Left lobe of liver (tissue), 2 donors: ENCODE data around the gene KCNK4. TPM values are rescaled to one million over a fixed set of nuclear protein-coding genes. Genes with fewer than 3 reads are reported as not detected.
A peak's percentile ranks its signal among the peaks of the same experiment; 100 is the strongest.

Source experiments
- ATAC-seq: fragments of 200-7000 bp; cut with Tn5 transposase; one replicate; pipeline ENCODE4 v1.9.1; 2020; ENCODE audit warnings: mild to moderate bottlenecking, moderate library complexity
- DNase-seq: peaks from one replicate; pipeline ENCODE4 v3.0.0-alpha.2; 2020; ENCODE audit warnings: low spot score
- total RNA-seq: library from RNA; stranded (reverse); gene quantifications from one replicate; pipeline ENCODE4 v1.2.1, GENCODE V29; 2021
- donor health status: DM: no; HTN: no; CAD: no; lungs with moderate emphysema.
- donor health status: DM: no; HTN: yes; CAD: no.

Gene KCNK4
- total RNA-seq, 1 donor from 2014 or later = not detected

DNA sequence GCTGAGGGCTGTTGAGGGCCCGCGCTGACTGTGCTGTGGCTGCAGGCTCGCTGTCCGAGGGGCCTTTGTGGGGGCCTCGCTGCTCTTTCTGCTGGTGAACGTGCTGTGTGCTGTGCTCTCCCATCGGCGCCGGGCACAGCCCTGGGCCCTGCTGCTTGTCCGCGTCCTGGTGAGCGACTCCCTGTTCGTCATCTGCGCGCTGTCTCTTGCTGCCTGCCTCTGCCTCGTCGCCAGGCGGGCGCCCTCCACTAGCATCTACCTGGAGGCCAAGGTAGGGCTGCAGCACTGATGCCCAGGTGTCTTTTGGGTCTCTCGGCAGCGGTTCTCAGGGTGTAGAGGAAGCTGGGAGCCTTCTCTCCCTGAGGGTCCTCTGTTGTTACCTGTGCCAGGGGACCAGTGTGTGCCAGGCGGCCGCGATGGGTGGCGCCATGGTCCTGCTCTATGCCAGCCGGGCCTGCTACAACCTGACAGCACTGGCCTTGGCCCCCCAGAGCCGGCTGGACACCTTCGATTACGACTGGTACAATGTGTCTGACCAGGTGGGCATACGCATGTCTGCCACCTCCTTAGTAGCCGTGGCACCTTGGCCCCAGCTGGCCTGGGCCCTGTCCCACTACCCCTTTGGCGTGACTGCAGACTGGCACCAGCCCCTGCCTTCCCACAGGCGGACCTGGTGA lies 3.3 kb upstream of the KCNK4 start:
- no peak for DNase-seq

GRCh38 chr11:64288353-64288750 lies 2.8 kb upstream of the KCNK4 start:
- ATAC-seq (no peak), DNase-seq (no peak)

More for the DNA sequence above, 3.3 kb upstream of the KCNK4 start:
- no peak for ATAC-seq

GRCh38 chr11:64289002-64289564 lies 2.0 kb upstream of the KCNK4 start:
- DNase-seq (no peak), ATAC-seq (no peak)

DNA sequence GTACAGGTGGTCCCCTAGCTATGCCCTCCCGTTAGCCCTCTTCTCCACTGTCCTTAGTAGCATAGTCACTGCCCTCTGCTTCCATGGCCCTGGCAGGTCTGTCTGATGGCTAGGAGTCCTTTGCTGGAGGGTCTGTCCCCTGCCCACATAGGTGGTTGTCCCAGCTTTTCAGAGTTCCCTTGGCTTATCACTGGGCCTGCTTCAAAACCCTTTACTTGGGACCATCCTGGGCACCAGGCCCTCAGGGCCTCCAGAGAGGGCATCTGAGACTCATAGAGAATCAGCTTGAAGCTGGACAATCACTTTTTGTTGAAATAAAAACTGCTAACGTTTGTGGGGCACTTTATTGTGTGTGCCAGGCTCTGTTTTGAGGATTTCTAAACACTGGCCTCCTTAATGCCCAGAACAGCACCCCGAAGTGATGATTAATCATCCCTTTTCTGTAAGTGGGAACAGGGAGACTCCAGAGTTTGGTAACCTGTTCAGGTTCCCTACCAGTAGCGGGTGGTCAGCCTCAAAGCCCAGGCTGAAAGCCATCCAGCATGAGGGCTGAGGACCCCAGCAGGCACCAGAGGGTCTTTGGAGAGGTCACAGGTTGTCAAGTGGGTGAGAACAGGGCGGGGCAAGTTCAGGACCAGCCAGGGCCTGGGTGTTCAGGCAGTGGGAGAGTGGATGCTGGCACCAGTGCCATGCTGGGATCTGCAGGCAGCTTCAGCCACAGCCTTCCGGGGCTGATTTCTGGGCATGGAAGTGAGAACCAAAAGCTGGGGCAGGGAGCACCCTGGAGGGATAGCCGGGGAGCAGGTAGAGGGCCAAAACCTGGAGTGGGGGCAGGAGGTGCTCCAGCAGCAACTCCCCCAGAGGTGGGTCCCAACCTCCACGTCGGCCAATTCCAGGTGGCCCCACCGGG lies 495 bp upstream of the KCNK4 start:
- no peak for DNase-seq
- ATAC-seq = no peak

DNA sequence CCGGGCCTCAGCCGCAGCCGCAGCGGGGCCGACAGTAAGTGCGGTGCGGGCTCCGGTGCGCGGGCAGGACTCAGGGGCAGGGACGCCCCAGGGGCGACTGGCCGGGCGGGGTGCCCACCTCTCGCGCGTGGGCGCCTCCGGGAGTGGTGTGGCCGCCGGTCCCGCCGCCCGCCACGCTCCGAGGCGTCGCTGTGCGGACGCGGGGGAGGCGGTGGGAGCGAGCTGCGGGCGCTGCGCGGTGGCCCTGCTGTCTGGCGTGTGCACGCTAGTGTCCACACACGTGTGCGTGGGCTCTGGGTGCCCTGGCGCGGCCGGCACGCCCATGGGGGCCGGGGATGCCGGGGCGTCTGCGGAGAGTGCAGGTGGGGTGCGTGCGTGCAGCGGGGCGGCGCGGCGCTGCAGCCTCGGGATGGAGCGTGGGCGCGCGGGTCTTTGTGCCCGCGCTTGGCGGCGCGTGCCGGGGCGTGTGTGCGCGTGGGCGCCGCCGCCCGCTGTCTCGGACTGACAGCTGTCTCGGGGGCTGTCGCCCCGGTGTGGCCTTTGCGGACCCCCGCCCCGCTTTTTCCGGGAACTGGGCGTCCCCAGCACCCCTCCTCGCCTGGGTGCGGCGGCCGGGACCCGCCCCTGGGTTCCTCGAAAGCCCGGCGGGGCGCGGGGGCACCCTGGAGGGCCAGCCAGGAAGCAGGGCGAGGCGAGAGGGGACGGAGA lies 804 bp downstream of the KCNK4 start:
- DNase-seq = no peak
- peak; percentile 12 for ATAC-seq

GRCh38 chr11:64292460-64293254 lies 1.6 kb downstream of the KCNK4 start:
- ATAC-seq (no peak), DNase-seq (no peak)

DNA sequence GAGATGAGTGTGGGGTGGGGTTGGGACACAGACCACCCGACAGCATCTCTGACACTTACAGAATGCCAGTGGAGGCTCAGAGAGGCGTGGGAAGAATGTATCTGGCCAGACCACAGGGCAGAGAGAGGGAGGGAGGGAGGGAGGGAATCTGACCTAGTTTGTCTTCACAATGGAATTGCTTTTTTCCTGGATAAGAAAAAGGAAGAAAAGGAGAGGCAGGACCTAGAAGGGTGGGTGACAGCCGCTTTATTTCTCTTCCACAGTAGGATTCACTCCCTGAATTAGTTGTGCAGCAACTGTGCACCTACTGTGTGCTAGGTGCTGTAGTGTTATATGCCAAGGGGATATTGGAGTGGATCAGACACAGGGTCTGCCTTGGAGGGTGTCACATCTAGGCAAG lies 3.7 kb downstream of the KCNK4 start:
- no peak for ATAC-seq

GRCh38 chr11:64295760-64296159 lies 4.7 kb downstream of the KCNK4 start:
- ATAC-seq (no peak), DNase-seq (no peak)

More for the DNA sequence above, 3.7 kb downstream of the KCNK4 start:
- no peak for DNase-seq

DNA sequence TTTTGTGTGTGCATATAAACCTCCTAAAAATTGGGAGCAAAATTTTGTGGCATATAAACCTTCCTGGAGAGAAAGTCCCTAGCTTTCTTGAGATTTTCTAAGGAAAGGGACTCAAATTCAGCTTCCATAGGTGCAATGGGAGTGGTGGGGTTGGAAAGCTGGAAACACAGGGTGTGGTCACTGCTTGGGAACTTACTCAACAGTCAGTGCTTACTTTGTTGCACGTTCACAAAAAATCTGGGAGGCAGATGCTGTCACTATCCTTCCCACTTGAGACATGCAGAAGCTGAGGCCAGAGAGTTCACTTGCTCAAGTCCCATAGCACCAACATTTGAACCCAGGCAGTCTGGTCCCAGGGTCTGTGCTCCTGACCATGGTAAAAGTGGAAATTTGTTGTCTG lies 5.1 kb downstream of the KCNK4 start:
- DNase-seq = no peak
- ATAC-seq = no peak

- DNase-seq (no peak), ATAC-seq (no peak)
Measured at GRCh38 chr11:64296830-64297698, 6.0 kb downstream of the KCNK4 start.

DNA sequence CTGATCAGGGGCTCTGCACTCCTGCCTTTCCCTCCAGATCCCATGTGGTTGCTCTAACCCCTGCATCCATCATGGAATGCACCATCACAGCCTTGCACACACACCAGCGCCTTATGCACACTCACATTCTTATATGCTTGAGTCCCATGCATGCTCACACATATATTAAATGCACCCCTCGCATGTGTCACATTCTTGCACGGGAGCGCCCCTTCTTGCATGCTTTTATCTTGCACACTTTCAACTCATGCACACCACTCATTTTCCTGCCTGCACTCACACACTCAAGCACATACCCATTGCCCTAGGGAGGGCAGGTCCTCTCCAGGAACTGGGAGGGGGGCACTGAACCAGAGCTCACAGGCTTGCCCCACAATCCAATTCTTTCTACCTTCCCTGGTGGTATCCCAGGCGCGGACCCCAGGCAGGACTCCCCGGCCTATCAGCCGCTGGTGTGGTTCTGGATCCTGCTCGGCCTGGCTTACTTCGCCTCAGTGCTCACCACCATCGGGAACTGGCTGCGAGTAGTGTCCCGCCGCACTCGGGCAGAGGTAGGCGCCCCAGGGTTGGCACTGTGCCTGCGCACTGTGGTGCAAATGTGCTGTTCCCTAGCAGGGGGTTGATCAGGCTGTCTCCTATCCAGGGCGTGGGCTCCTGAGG lies 6.7 kb downstream of the KCNK4 start:
- no peak for DNase-seq
- no peak for ATAC-seq

GRCh38 chr11:64298966-64299846 lies 8.1 kb downstream of the KCNK4 start:
- DNase-seq (peak; percentile 72), ATAC-seq (peak; percentile 68)

DNA sequence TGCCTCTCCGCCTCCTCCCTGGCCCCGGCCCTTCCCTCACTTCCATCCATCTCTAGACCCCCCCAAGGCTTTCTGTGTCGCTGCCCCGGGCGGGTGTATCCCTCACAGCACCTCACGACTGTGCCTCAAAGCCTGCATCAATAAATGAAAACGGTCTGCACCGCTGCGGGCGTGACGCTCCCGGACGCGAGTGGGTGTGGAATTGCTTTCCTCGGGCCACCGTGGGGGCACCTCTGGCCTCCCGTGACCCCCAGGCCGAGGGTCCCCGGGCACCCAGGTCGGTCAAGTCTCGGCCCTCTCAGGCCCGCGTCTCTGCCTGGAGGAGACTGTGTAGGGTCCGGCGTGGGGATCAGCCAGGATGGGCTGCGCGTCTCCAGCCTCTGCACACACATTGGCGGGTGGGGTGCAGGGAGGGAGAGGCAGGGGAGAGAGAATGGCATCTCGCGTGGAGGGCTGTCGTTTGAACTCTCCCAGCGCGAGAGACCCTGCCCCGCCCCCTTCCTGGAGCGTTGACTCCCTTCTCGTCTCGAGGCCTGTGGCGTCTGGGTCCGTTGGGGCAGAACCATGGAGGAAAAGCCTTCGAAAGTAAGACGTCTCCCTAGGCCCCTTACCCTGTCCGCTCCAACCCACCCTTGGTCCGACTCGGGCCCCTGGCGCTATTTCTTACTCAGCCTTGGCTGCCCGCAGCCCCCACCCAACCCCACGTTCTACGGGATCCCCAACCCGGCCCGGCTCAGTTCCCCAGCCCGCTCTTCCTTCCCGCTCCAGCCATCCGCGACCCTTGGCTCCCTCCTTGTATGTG lies 8.9 kb downstream of the KCNK4 start, which contains the start of gene CATSPERZ:
Gene CATSPERZ, plus strand, starts transcription at position 512 of the 802 bp plus-strand sequence. Its CDS starts 53 bp downstream, at position 565.
- no peak for ATAC-seq
- peak; percentile 51 for DNase-seq

GRCh38 chr11:64303109-64304031 lies 12.3 kb downstream of the KCNK4 start:
- no peak for ATAC-seq

GRCh38 chr11:64304032-64304315 lies 12.9 kb downstream of the KCNK4 start:
- DNase-seq = no peak

More at GRCh38 chr11:64303109-64304031, 12.3 kb downstream of the KCNK4 start:
- DNase-seq = peak; percentile 50

More at GRCh38 chr11:64304032-64304315, 12.9 kb downstream of the KCNK4 start:
- no peak for ATAC-seq
